Fibroblast of lung (primary cell): ENCODE results near the gene EBF3. TPM values are rescaled to one million over a fixed set of nuclear protein-coding genes. Genes with fewer than 3 reads are reported as not detected.

Experiments
- DNase-seq, 2 donors: peaks; one replicate each; pipeline versions ENCODE4 v3.0.0 to v3.0.0-alpha.2; 2010; ENCODE audit warnings: low read depth in 2 of 2
- H2AFZ ChIP-seq: 2 replicates; pipeline ENCODE4 v1.5.1; 2012; ENCODE audit warnings: low read length, control low read depth, inconsistent platforms
- H3K27ac ChIP-seq: 2 replicates; pipeline ENCODE4 v1.5.1; 2011; ENCODE audit warnings: low read length, control low read depth; ENCODE audit not compliant: insufficient read depth
- H3K27me3 ChIP-seq: 2 replicates; pipeline ENCODE4 v1.5.1; 2011; ENCODE audit warnings: mild to moderate bottlenecking, low read length; ENCODE audit not compliant: control insufficient read depth, insufficient read depth
- H3K36me3 ChIP-seq: 2 replicates; pipeline ENCODE4 v1.5.1; 2011; ENCODE audit warnings: low read length; ENCODE audit not compliant: control insufficient read depth, insufficient read depth
- H3K4me1 ChIP-seq: 2 replicates; pipeline ENCODE4 v1.5.1; 2011; ENCODE audit warnings: low read length; ENCODE audit not compliant: control insufficient read depth, insufficient read depth; ENCODE audit errors: extremely low read depth
- H3K4me2 ChIP-seq: 2 replicates; pipeline ENCODE4 v1.5.1; 2011; ENCODE audit warnings: low read length, control low read depth; ENCODE audit not compliant: insufficient read depth; ENCODE audit errors: extremely low read depth
- H3K4me3 ChIP-seq, 4 experiments: fragments of 200-600 bp in 1 of 4; sonication (generic) in 1 of 4; replicated peaks in 1 of 4; 2 replicates each; pipeline ENCODE4 v1.5.1; 2011 to 2016; ENCODE audit warnings: low read length in 4 of 4, low read depth in 3 of 4, mild to moderate bottlenecking in 3 of 4, control low read depth in 2 of 4, inconsistent platforms in 1 of 4, mixed read lengths in 1 of 4; ENCODE audit not compliant: insufficient read depth in 1 of 4; ENCODE audit errors: control extremely low read depth in 1 of 4
- H3K79me2 ChIP-seq: 2 replicates; pipeline ENCODE4 v1.5.1; 2012; ENCODE audit warnings: mild to moderate bottlenecking, low read length, inconsistent platforms; ENCODE audit not compliant: control insufficient read depth, insufficient read depth
- H3K9ac ChIP-seq: 2 replicates; pipeline ENCODE4 v1.5.1; 2011; ENCODE audit warnings: mild to moderate bottlenecking, low read length, control low read depth; ENCODE audit not compliant: insufficient read depth
- H3K9me3 ChIP-seq: 2 replicates; pipeline ENCODE4 v1.5.1; 2012; ENCODE audit warnings: low read depth, low read length; ENCODE audit not compliant: control insufficient read depth, insufficient read depth
- H4K20me1 ChIP-seq: 2 replicates; pipeline ENCODE4 v1.5.1; 2011; ENCODE audit warnings: low read length; ENCODE audit not compliant: control insufficient read depth, insufficient read depth; ENCODE audit errors: extremely low read depth
- EZH2 ChIP-seq: IDR thresholded peaks from 2 replicates; pipeline ENCODE4 v1.5.1; 2012; ENCODE audit warnings: low read length, control low read depth, mild to moderate bottlenecking; ENCODE audit errors: missing control alignments
- polyA plus RNA-seq, 2 donors: library from polyadenylated mRNA; depleted of rRNA in 1 of 2; stranded (reverse) in 1 of 2; unstranded in 1 of 2; fragments of >200 nt; gene quantifications; 2 replicates each; pipeline ENCODE4 v1.2.1, GENCODE V29; 2011 to 2012; ENCODE audit warnings: missing spikeins in 1 of 2
- total RNA-seq: library from RNA; depleted of rRNA; stranded (reverse); fragments of >200 nt; gene quantifications from 2 replicates; pipeline ENCODE4 v1.2.1, GENCODE V29; 2014
- TF ChIP-seq, protein P1 (sequence below), 2 donors: IDR thresholded peaks in 1 of 2; conservative IDR thresholded peaks in 1 of 2; 1 replicate in 1 of 2; 2 replicates in 1 of 2; pipeline ENCODE4 v1.5.1; 2011 to 2012; ENCODE audit warnings: low read length in 2 of 2, control low read depth in 1 of 2, inconsistent platforms in 1 of 2, low read depth in 1 of 2, mild to moderate bottlenecking in 1 of 2

Gene EBF3
- total and polyA plus RNA-seq, 2 donors (not counting 1 experiment from before 2014, with no cell fraction given), result 0.12 to 0.17 TPM

DNA sequence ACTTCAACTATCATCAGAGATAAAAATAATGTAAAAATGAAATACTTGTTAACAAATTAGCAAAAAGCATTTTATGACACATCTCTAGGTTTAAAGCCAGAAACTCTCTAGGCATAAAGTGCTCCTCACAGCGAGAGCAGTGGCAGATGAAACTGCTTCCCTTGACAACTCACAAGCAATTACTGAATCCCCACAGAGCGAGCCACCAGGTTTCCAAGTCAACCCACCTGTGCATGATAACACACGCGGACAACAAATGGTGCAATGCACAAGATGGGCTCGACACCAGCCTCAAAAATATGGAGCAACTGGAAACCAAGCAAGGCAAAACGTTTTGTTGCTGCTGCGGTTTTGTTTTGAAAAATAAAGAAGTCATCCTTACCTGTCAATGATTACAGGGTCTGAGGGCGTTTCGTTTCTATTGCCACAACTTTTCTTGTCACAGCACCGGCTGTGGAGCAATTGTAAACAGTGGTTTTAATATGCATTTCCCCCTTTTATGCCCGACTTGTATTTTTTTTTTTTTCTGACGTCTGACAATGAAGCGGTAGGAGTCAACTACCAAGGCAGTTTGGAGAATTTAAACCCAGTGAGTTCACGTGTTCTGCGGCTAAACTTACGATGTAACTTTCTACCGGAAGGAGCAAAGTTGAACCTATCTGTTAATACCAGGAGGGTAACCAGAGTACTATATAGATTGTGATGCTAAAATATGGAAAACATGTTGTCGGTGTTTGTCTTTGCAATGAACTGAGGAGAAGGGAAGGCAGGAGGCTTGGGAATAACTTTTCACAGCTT is 7.0 kb downstream of the EBF3 start:
- H3K79me2 ChIP-seq, result no peaks in the 10 kb centered on the region
- peaks cover 47% of the 10 kb centered on the region for H3K27me3 ChIP-seq
- H2AFZ ChIP-seq, result no peak overlapping the region
- no peaks in the 10 kb centered on the region for H3K9me3 ChIP-seq
- H3K36me3 ChIP-seq, result no peaks in the 10 kb centered on the region
- H3K4me1 ChIP-seq, result no peaks in the 10 kb centered on the region
- H3K4me2 ChIP-seq, result no peak overlapping the region
- H3K4me3 ChIP-seq, result no peak overlapping the region
- H3K27ac ChIP-seq, result no peak overlapping the region
- DNase-seq, result no peak
- H4K20me1 ChIP-seq, result no peaks in the 10 kb centered on the region
- H3K9ac ChIP-seq, result no peak overlapping the region
- TF ChIP-seq, protein P1, sequence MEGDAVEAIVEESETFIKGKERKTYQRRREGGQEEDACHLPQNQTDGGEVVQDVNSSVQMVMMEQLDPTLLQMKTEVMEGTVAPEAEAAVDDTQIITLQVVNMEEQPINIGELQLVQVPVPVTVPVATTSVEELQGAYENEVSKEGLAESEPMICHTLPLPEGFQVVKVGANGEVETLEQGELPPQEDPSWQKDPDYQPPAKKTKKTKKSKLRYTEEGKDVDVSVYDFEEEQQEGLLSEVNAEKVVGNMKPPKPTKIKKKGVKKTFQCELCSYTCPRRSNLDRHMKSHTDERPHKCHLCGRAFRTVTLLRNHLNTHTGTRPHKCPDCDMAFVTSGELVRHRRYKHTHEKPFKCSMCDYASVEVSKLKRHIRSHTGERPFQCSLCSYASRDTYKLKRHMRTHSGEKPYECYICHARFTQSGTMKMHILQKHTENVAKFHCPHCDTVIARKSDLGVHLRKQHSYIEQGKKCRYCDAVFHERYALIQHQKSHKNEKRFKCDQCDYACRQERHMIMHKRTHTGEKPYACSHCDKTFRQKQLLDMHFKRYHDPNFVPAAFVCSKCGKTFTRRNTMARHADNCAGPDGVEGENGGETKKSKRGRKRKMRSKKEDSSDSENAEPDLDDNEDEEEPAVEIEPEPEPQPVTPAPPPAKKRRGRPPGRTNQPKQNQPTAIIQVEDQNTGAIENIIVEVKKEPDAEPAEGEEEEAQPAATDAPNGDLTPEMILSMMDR (conservative IDR thresholded peaks at IDR 0.05 in 1 of 2, IDR thresholded peaks at IDR 0.05 in 1 of 2; ENCODE audit: low read depth in 1 of 2, low read length in 2 of 2), result no peak
- TF ChIP-seq EZH2, result no peak

DNA sequence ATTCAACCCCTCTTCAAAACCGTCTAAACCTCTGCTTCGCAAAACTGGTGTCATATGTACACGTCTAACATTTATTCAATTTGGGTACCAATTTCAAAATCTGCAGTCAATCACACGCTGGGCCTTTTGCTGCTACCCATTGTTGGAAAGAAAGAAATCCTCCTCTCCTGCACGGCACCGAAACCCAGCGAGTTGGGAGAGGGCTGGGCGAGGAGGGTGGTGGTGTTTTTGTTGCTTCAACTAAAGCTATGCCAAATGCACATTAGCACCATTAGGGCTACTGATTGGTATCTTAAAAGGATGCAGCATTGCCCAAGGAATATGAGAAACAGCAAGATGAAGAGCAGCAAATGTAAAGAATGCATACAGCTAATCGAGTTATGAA is 7.8 kb downstream of the EBF3 start:
- Histone ChIP-seq H2AFZ (no peak overlapping the region), H3K4me2 (no peak overlapping the region), H3K27me3 (peaks cover 40% of the 10 kb centered on the region), H3K79me2 (no peaks in the 10 kb centered on the region), H3K27ac (no peak overlapping the region), H3K9ac (no peak overlapping the region), H4K20me1 (no peaks in the 10 kb centered on the region), H3K4me1 (no peaks in the 10 kb centered on the region), H3K36me3 (no peaks in the 10 kb centered on the region), H3K4me3 (no peak overlapping the region), H3K9me3 (no peaks in the 10 kb centered on the region)
- no peak for DNase-seq
- TF ChIP-seq, protein P1 (conservative IDR thresholded peaks at IDR 0.05 in 1 of 2, IDR thresholded peaks at IDR 0.05 in 1 of 2; ENCODE audit: low read depth in 1 of 2, low read length in 2 of 2), result no peak
- TF ChIP-seq EZH2, result no peak

DNA sequence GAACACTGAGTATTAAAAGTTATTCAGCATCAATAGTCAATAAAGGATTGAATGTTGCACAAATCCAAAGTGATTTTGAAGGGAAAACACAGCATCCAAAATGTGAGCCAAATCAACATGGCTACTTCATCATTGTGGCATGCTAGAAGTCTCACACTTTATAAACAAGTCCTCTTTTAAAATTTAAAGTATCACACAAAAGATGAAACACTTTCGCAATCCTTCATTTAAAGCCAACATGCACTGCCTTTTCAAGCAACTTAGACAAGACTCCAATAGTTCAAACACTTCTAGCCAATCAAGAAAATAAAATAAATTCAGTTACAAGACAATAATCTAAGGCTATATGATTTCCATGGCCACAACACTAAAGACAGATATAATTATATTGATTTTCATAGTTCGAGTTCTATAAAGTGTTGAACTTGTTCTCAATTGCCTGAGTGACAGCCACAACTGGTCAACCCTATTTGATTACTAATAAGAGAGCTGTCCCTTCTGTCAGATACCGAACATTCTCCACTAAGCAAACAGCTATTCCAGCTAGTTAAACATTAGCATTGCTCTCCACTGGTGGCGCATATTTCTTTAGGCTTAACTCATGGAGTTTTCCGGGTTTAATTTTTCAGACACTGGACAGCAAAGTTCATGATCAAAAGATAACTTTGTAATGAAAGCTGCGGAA is 8.3 kb downstream of the EBF3 start:
- Histone ChIP-seq H3K4me2 (no peak overlapping the region), H2AFZ (no peak overlapping the region), H4K20me1 (no peaks in the 10 kb centered on the region), H3K4me1 (no peaks in the 10 kb centered on the region), H3K27ac (no peak overlapping the region), H3K9ac (no peak overlapping the region), H3K36me3 (no peaks in the 10 kb centered on the region), H3K27me3 (peaks cover 35% of the 10 kb centered on the region), H3K9me3 (no peaks in the 10 kb centered on the region), H3K4me3 (no peak overlapping the region), H3K79me2 (no peaks in the 10 kb centered on the region)
- no peak for DNase-seq
- TF ChIP-seq, protein P1 (conservative IDR thresholded peaks at IDR 0.05 in 1 of 2, IDR thresholded peaks at IDR 0.05 in 1 of 2; ENCODE audit: low read depth in 1 of 2, low read length in 2 of 2), result no peak
- TF ChIP-seq EZH2, result no peak
